GM11168 (cell line): ENCODE results near the gene P4HTM.
"Not testable (repeated sequence)": the region's sequence is repeated elsewhere in the genome, so short reads cannot be mapped to it uniquely, and the experiment has no call there.

Experiments used
- in situ Hi-C: fragments of 300-500 bp; cut with MboI; formaldehyde crosslinking; loops from one replicate; pipeline ENCODE4 v1.12.0; 2022; ENCODE audit warnings: low sequenced_read_pairs; ENCODE audit not compliant: unreplicated experiment

Gene P4HTM

DNA sequence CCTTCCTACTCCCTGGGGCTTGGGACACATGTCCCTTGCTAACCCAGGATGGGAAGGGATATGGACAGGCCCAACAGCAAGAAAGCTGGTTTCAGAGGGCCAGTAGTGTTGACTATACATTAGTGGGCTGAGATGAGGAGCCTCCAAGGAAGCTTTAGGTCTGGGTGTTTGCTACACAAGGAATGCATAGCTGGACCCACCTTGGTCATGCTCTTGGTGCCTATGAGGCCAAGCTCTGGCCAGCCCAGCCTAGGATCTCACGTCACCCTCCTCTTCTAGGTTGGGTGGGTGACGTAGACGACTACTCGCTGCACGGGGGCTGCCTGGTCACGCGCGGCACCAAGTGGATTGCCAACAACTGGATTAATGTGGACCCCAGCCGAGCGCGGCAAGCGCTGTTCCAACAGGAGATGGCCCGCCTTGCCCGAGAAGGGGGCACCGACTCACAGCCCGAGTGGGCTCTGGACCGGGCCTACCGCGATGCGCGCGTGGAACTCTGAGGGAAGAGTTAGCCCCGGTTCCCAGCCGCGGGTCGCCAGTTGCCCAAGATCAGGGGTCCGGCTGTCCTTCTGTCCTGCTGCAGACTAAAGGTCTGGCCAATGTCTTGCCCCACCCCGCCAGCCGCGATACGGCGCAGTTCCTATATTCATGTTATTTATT, 16.5 kb downstream of the P4HTM start:
- in situ Hi-C loops = no loop called here

DNA sequence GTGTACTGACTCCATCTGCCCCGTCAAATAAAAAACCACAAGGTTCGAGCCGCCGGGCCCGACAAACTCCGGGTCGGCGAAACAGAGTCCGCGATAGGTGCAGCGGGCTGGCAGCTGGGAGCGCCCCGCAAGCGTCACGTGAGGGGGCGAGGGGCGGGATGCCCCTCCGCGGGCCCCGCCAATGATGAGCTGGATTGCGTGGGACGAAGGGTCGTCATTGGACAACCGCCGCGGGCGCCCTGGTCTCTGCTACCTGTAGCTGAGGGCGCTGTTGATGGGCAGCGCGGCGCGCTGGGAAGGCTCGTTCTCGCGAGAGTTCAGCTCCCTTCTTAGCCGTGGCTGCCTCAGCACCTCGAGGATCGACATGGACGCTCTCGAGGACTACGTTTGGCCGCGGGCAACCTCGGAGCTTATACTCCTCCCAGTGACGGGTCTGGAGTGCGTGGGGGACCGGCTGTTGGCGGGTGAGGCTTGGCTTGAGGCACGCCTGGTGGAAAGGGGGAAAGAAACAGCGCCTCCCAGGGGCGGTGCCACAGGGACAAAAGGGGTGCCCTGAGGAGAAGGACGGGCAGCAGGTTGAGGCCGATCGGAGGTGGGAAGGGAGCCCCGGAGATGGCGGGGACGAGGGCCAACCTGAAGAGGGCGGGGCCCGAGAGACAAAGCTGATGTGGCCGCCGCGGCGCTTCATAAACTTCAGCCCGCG, 17.2 kb downstream of the P4HTM start, which contains the start of gene WDR6:
Gene WDR6, plus strand, starts transcription at position 324 of the 703 bp plus-strand sequence. Its CDS starts 41 bp downstream, at position 365.
- in situ Hi-C loops = no loop called here

DNA sequence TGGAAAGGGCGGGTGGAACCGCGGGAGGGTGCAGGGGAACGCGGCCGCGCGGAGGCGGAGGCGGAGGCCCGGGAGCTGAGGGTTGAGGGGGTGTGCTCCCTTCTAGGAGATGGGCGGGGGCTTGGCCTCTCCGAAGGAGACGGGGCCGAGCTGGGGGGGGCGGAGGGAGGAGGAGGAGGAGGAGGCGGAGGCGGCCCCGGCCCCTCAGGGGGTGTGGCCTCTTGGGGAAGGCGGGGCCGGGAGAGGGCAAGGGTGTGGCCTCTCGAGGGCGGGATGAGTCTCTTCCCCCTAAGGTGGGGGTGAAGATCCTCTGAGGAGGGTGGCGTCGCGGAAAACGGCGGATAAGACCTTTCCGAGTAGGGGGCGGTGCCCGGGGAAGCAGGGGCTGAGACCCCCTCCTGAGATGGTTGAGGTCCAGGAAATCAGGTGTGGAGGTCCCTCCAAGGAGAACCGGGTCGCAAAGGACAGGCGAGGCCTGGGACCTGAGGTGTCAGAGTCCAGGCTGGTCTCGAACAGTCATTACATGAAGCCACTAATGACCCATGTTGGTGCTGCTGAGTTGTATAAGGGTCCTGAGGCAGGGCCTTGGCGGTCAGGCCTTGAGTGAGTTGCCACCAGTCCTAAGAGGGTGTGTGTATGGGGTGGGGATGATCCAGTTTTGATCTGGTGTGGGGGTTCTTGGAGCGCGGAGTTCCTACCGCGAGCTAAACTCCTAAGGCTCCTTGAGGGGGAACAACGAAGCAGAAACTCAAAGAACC, 17.9 kb downstream of the P4HTM start:
- in situ Hi-C loops = no loop called here

DNA sequence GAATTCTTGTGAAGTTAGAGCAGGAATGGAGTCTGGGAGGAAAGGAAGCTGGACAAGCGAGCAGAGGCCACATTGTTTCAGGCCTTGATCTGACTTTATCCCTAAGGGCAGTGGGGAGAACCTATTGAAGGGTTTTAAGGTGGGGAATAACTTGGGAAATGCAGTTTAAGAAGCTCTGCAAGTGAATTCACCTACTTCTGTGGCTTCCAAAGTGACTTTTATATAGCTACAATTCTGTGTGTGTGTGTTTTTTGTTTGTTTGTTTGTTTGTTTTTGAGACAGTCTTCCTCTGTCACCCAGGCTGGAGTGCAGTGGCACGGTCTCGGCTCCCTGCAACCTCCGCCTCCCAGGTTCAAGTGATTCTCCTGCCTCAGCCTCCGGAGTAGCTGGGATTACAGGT, 18.6 kb downstream of the P4HTM start:
- in situ Hi-C loops = not testable (repeated sequence)

DNA sequence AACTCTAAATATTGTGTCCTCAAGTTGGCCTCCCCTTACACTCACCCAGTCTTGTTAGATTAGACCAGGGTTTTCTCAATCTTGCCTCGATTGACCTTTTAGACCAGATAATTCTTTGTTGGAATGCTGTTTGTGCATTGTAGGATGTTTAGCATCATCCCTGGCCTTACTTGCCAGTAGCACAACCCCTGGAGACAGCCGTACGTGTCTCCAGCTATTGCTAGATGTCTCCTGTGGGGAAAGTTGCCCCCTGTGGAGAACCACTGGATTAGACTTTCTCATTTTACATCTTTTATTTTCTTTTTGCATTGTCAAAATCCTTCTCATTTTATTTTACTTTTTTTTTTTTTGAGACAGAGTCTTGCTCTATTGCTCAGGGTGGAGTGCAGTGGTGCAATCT, 19.4 kb downstream of the P4HTM start:
- in situ Hi-C loops = no loop called here

DNA sequence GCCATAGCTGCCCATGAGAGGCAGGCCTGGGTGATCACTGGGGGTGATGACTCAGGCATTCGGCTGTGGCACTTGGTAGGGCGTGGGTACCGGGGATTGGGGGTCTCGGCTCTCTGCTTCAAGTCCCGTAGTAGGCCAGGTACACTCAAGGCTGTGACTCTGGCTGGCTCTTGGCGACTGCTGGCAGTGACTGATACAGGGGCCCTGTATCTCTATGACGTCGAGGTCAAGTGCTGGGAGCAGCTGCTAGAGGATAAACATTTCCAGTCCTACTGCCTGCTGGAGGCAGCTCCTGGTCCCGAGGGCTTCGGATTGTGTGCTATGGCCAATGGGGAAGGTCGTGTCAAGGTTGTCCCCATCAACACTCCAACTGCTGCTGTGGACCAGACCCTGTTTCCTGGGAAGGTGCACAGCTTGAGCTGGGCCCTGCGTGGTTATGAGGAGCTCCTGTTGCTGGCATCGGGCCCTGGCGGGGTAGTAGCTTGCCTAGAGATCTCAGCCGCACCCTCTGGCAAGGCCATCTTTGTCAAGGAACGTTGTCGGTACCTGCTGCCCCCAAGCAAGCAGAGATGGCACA, 22.5 kb downstream of the P4HTM start:
- in situ Hi-C loops = no loop called here

DNA sequence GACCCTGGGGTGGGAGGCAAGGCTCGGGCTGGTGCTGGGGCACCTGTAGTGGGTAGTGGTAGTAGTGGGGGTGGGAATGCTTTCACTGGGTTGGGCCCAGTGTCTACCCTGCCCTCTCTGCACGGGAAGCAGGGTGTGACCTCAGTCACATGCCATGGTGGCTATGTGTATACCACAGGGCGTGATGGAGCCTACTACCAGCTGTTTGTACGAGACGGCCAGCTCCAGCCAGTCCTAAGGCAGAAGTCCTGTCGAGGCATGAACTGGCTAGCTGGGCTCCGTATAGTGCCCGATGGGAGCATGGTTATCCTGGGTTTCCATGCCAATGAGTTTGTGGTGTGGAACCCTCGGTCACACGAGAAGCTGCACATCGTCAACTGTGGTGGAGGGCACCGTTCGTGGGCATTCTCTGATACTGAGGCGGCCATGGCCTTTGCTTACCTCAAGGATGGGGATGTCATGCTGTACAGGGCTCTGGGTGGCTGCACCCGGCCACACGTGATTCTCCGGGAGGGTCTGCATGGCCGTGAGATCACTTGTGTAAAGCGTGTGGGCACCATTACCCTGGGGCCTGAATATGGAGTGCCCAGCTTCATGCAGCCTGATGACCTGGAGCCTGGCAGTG, 23.2 kb downstream of the P4HTM start:
- in situ Hi-C loops = no loop called here

DNA sequence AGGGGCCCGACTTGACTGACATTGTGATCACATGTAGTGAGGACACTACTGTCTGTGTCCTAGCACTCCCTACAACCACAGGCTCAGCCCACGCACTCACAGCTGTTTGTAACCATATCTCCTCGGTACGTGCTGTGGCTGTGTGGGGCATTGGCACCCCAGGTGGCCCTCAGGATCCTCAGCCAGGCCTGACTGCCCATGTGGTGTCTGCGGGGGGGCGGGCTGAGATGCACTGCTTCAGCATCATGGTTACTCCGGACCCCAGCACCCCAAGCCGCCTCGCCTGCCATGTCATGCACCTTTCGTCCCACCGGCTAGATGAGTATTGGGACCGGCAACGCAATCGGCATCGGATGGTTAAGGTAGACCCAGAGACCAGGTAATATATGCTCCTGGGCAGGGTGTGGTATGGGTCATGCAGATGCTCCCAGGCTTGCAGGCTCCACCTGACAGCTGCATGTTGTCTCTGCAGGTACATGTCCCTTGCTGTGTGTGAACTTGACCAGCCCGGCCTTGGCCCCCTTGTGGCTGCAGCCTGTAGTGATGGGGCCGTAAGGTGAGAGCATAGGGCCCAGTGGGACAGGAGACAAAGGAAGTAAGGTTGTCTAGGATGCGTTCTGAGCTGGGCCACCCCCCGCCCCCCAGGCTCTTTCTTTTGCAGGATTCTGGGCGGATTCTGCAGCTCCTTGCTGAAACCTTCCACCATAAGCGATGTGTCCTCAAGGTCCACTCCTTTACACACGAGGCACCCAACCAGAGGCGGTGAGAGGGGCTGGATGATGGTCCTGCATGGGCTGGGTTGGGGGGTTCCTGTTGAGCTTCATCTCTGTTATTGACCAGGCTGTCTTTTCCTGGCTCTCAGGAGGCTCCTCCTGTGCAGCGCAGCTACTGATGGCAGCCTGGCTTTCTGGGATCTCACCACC, 24.0 kb downstream of the P4HTM start:
- in situ Hi-C loops = no loop called here

DNA sequence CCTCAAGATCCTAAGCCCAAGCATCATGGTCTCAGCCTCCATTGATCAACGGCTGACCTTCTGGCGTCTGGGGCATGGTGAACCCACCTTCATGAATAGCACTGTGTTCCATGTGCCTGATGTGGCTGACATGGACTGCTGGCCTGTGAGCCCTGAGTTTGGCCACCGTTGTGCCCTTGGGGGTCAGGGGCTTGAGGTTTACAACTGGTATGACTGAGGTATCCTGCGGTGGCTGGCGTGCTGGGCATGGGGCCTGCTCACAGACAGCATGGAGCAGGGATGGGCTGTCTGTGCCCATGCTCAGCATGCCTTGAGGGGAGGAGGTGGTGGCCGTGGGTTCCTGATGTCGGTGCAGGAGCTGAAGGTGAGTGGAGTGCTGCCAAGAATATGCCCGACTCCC, 25.0 kb downstream of the P4HTM start:
- in situ Hi-C loops = no loop called here

DNA sequence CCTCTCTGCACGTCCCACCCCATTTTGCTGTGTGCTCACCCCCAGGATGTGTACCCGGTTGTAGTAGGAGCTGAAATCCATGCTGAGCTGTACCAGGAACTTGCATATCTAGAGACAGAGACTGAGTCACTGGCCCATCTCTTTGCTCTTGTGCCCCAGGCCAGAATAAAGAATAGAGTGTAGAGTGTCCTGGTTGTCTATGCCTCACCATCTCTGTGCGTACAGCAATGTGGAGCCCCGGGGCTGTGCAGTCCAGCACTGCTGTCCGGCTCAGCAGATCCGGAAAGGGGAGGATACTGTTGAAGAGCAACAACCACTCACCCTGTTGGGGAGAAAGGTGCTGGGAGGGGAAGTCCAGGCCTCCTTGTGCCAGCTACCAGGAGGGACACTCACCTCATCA, 25.7 kb downstream of the P4HTM start:
- in situ Hi-C loops = no loop called here

DNA sequence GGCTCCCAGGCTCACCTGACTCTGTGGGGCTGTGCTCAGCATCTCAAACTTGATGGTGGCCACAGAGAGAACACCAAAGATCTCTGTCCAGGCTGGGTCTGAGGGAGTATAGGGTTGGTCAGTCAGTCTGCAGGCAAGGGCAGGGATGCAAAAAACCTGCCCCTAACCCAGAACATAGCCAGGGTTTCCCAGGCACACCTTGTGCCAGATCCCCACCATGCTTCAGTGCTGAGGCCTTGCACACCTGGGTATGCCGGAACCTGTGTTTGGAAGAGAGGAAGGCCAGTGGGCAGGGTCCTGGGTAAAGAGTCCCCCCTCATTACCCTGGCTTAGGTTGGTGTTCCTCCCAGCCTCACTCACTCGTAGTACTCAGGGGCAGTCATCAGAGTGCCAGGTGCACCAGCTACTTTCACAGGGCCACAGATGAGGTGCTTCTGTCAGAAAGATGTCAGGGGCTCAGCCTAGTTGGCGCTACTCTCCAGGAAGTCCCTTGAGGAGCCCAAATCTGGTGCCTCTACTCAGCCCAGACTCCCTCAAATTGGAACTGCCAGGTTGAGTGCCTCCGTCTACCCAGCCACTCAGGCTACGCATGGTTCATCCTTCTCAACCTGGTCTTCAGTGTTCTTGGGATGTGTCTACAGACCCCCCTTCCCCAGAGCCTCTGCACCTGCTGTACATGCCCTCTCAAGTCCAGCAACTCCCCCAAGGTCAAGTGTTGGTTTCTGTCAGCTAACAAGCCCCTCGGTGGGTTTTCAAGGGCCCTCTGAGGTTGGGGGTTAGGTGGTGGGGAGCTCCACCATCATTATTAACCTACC, 26.6 kb downstream of the P4HTM start:
- in situ Hi-C loops = no loop called here

DNA sequence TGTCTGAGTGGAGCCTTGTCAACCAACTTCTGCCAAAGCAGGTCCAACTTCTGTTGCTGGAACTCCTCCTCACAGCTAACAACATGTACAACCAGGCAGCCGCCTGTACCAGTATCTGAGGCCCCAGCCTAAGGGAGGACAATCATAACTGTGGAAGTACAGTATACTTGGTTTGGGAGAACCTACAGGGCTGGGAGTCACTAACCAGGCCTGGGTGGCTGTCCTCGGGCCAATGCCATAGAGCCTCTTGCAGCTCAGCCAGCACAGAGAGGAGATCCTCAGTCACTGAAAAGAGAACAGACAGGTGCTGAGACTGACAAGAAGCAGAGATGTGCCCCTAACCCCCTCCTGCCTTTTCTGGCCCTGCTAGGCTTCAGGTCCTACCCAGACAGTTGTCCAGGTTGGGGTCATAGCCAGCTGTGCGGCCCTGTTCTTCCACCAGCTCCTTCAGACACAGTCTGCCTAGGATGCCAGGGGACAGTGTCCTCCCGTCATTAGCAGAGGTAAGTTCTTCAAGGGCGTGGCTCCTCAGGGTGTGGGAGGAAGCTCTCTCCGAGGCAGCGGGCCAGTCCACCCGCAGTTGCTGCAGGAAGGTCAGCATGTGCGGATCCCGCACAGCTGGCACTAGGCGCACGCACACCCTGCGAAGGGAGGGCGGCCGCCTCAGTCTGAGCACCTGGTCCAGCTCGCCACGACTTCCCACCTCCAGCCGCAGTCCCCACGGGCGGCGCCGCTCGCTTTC, 27.4 kb downstream of the P4HTM start:
- in situ Hi-C loops = no loop called here

DNA sequence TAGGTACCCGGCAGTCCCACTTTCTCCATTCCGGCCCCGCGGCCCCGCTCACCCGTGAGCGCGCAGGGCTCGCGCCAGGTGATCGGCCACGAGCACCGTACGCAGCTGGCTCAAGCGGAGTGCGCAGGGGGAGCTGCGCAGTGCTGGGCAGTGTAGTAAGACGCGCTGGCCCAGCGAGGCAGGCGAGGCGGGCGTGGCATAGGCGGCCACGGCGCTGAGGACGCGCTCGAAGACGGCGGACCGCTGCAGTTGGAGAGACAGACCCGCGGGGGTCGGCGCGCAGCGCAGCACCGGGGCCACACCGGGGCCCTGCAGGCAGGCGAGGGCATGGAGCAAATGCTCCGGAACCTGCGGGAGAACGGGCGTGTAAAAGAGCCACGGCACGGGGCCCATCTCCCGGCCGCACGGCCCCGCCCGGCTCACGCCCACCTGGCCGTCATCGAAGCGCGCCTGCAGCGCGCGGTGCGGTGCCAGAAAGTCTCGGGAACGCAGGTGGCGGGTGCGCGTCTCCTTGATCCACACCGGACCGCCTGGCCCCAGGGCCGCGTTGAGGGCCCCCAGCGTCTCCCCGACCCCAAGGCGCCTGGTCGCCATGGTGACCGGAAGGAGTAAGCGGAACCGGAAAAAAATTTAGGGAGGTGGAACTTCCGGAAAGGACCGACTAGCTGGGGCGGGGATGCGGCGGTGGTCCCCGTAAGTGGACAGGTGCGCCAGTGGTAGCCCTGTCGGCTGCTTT, 28.1 kb downstream of the P4HTM start, which contains the start of gene DALRD3:
Gene DALRD3, minus strand, starts transcription at position 610 of the 736 bp plus-strand sequence. Its CDS starts 16 bp downstream, at position 594.
- in situ Hi-C loops = no loop called here

DNA sequence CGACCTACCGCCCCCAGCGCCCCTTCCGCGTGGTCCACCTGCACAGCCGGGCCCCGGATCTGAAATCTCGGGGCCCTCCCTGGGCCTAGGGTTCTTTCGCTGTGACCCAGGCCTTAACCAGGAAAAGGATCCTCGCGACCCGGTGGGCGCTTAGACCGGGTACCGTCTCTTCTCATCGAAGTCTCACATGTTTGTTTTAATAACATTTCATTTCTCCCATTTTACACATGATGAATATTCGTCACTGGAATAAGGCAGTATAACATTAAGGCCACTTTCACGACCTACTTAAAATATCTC, 28.6 kb downstream of the P4HTM start:
- in situ Hi-C loops = no loop called here

DNA sequence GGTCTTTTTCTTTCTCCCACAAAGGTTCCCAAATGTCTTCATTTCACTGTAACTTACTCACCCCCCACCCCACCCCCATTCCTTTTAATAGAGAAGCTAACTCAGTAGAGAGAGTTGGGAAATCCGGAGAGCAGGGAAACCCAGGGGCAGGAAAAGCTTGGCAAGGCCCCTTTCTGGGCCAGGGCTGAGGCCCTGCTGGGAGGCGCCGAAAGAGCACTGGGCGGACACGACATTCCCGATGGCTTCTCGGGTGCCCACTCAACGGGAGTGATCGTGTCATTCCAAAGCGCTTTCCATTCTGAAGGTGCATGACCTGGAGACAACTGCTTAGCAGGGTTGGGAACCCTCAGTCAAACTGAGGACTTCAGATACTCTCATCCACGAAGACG, 29.9 kb downstream of the P4HTM start:
- in situ Hi-C loops = no loop called here

DNA sequence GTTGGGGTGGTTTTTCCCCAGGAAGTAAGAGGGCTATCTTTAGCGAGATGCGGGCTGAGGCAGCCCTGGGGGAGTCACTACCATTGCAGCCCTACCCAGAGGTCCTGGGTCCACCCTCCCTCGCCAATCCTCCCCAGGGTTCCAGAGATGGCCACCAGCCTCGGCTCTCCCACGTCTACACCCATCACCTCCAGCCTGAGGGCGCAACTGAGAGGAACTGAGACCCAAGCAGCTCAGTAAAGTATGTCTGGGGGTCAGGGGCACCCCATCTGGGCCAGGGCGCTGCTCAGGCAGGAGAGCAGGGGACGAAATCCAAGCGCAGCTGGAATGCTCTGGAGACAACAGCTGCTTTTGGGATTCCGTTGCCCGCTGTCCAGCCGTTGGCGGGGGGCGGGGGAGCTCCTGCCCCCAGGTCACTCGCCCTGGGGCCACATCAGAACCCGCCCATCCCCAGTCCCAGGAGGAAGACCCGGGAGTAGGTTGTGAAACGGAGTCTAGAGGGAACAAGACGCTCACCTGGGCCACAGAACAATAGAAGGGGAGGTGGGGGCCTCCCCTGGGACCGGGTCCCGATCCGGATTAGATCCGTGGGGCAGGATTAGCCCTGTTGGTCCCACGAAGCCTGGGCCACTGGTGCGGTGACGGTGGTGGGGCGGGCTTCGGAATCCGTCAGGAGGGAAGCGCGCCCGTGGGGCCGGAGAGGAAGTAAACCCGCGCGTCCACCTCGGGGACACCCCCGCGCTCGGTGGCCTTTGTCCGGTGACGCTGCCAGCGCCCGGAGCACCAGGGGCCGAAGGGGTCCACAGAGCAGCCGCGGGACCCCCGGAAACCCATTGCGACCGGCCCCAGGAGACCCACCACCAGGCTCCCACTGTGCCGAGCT, 30.5 kb downstream of the P4HTM start:
- in situ Hi-C loops = no loop called here
